Measurements from ENCODE around the gene CDHR3.

Gene CDHR3

DNA sequence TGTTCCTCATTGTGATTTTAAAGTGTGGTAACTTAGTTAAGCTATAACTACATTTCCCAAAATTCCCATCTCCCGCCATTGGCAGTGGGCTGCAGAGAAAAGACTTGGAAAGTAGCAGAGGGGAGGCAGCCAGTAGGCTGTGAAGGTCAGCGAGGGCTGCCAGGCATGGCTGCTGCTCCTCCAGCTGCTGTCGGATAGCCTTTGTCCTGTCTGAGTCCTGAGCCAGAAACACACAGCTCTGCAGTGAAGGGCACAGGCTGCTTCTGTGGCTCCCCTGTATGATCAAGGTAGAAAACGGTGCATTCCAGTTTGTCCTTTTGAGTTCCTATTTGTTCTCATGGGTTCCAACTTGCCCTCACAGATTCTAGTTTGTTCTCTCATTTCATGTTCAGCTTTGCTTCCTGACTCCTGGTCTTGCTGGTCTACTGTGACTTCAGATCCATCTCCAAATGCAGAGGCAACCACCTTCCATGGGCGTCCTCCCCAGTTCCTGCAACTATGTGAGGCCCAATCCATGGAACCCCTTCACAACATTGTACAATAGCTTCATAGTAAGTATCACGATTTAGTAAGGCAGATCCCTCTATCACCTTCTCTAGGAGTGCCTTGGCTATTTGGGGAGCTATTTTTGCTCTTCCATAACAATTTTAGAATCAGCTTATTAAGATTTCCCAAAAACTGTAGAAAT, 117.4 kb downstream of the CDHR3 start:
- H3K27me3 ChIP-seq (ENCODE audit: low read depth), result no peaks in the 10 kb centered on the region
- H3K9me3 ChIP-seq, result no peaks in the 10 kb centered on the region
- no peaks in the 10 kb centered on the region for H3K4me1 ChIP-seq
- no peak overlapping the region for H3K4me3 ChIP-seq
- in situ Hi-C loops (cut with MboI; ENCODE audit: low sequenced_read_pairs), result no loop called here
- H3K36me3 ChIP-seq (replicated peaks), result no peaks in the 10 kb centered on the region
- DNase-seq (ENCODE audit: low spot score in 2 of 2), result no peak

DNA sequence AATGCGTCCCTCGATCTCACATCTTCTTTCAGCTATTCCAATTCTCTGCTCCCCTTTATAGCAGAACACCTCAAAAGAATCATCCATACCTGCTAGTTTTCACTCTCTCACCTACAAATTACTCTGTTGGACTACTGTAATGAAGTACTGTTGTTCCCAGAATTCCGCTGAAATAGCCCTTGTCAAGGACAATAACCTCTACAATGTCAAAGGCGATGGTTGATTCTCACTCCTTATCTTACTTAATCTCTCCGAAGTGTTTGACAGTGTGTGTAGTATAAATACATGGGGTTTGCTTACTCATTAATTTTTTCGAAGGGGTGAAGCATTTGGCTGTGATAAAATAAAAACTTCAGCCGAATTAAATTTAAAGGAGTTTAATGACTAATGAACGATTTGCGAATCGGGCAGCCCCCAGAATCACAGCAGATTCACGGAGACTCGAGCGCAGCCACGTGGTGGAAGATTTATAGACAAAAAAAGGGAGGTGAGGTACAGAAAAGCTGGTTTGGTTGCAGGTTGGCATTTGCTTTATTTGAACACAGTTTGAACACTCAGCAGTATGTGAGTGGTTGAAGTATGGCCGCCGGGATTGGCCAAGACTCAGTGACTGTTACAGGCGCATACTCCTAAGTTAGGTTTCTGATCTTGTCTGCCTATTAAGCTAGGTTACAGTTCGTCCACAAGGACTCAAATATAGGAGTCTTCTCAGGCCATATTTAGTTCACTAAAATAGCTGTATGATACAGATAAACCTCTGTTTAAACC, 119.2 kb downstream of the CDHR3 start:
- Histone ChIP-seq H3K9me3 (no peaks in the 10 kb centered on the region), H3K36me3 (replicated peaks) (no peaks in the 10 kb centered on the region), H3K4me3 (no peak overlapping the region), H3K27me3 (ENCODE audit: low read depth) (no peaks in the 10 kb centered on the region), H3K4me1 (no peaks in the 10 kb centered on the region)
- in situ Hi-C loops (cut with MboI; ENCODE audit: low sequenced_read_pairs), result no loop called here
- no peak for DNase-seq (ENCODE audit: low spot score in 2 of 2)
